OCI-LY7 (cell line): ENCODE measurements around the gene GALNT9.

ENCODE experiments used
- EZH2phosphoT487 ChIP-seq: fragments of 200-600 bp; sonication (generic); IDR thresholded peaks from 2 replicates; pipeline ENCODE4 v1.6.1; 2018; ENCODE audit warnings: low read depth, borderline replicate concordance, mild to moderate bottlenecking, mixed run types, antibody characterized with exemption, low read length, moderate library complexity, mixed read lengths
- TF ChIP-seq, protein P1 (sequence below): fragments of 200-600 bp; sonication (generic); conservative IDR thresholded peaks from 2 replicates; pipeline ENCODE4 v1.5.1; 2014; ENCODE audit warnings: mild to moderate bottlenecking, antibody characterized with exemption, low read length, moderate library complexity, mixed read lengths

DNA sequence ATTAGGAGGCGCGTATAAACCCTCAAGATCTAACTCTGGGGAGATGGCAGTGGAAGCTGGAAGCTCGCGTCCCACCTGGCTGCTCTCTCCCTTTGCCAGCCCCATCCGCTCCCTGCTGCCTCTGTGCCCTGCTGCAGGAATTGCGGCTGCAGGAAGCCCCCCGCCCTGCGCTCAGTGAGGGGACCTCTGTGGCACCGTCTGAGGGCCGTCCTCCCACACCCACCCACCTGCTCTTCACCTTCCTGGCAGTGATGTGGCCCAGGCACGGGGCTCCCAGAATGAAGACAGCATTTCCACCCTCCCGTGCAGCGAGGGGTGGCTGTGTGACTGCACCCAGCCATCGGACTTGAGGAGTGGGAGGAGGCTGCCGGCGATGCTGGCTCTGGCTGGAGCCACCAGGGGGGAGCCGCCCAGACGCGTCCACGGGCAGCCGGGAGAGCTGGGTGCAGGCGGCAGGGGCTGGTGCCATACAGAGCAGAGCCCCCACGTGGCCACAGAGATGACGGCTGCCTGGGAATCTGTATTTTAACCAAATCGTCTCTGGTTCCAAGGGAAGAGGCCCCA is 28.3 kb upstream of the GALNT9 start:
- TF ChIP-seq, protein P1, sequence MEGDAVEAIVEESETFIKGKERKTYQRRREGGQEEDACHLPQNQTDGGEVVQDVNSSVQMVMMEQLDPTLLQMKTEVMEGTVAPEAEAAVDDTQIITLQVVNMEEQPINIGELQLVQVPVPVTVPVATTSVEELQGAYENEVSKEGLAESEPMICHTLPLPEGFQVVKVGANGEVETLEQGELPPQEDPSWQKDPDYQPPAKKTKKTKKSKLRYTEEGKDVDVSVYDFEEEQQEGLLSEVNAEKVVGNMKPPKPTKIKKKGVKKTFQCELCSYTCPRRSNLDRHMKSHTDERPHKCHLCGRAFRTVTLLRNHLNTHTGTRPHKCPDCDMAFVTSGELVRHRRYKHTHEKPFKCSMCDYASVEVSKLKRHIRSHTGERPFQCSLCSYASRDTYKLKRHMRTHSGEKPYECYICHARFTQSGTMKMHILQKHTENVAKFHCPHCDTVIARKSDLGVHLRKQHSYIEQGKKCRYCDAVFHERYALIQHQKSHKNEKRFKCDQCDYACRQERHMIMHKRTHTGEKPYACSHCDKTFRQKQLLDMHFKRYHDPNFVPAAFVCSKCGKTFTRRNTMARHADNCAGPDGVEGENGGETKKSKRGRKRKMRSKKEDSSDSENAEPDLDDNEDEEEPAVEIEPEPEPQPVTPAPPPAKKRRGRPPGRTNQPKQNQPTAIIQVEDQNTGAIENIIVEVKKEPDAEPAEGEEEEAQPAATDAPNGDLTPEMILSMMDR, result no peak
- TF ChIP-seq EZH2phosphoT487, result no peak
